ENCODE results near the gene CEP295NL.
A peak's percentile ranks its signal among the peaks of the same experiment; 100 is the strongest.
"Not testable (repeated sequence)": the region's sequence is repeated elsewhere in the genome, so short reads cannot be mapped to it uniquely, and the experiment has no call there.

CEP295NL gene

GRCh38 chr17:78903101-78903779 lies at the start of gene CEP295NL:
CEP295NL (minus strand) TSS chr17:78903201; CDS start chr17:78901828, 1,373 bp downstream.
- Mint-ChIP-seq H3K27me3 (no peaks in the 10 kb centered on the region), H3K4me3 (no peak within 1 kb of the TSS), H3K4me1 (ENCODE audit: low read depth) (peaks cover 79% of the 10 kb centered on the region), H3K36me3 (ENCODE audit: low read depth) (peaks cover 90% of the 10 kb centered on the region), H3K27ac (peak within 1 kb of the TSS; percentile 14), H3K9me3 (no peaks in the 10 kb centered on the region)
- intact Hi-C loops (cut with micrococcal nuclease) = no loop called here

DNA sequence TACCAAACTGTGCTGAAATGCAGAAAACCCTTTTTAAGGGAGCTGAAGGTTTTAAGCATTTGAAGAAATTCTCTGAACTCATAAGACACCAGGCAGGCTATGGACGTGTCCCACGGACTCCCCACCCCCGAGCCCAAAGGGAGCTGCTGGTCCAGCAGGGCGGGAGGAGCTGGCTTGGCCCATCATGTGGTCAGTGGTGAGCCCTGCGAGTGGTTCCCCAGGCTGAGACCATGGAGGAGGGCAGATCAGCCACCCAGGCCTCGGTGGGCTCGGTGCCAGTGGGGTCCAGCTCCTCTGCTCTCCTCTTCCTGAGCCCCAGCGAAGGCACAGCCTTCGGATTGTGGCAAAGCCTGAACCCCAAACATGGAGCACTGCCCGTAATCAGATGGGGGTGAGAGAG lies 49.7 kb upstream of the CEP295NL start:
- peaks cover 42% of the 10 kb centered on the region for H3K27me3 Mint-ChIP-seq
- H3K27ac Mint-ChIP-seq = no peak overlapping the region
- intact Hi-C loops (cut with micrococcal nuclease) = no loop called here
- peaks cover 17% of the 10 kb centered on the region for H3K9me3 Mint-ChIP-seq
- no peaks in the 10 kb centered on the region for H3K36me3 Mint-ChIP-seq (ENCODE audit: low read depth)
- no peak overlapping the region for H3K4me3 Mint-ChIP-seq
- H3K4me1 Mint-ChIP-seq (ENCODE audit: low read depth) = no peaks in the 10 kb centered on the region

GRCh38 chr17:78951967-78952551 lies 49.1 kb upstream of the CEP295NL start:
- peaks cover 42% of the 10 kb centered on the region for H3K27me3 Mint-ChIP-seq
- H3K4me3 Mint-ChIP-seq = no peak overlapping the region

DNA sequence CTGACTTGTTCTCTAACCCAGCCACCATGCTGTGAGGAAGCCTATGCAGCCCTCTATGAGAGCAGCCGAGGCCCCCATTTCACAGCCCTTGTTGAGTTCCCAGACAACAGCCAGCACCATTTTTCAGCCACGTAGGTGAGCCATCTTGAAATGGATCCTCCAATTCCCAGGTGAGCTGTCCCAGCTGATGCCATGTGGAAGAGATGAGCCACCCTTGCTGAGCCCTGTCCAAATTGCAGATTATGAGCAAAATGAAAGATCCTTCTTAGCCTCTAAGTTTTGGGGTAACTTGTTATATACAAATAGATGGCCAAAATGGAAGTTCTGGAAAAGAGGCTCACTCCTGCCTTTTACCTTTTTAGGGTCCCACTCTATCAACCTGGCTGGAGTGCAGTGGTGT lies 47.9 kb upstream of the CEP295NL start:
- peaks cover 38% of the 10 kb centered on the region for H3K27me3 Mint-ChIP-seq
- H3K4me1 Mint-ChIP-seq (ENCODE audit: low read depth) = peaks cover 10% of the 10 kb centered on the region
- H3K4me3 Mint-ChIP-seq = no peak overlapping the region
- intact Hi-C loops (cut with micrococcal nuclease) = no loop called here
- no peaks in the 10 kb centered on the region for H3K36me3 Mint-ChIP-seq (ENCODE audit: low read depth)
- H3K9me3 Mint-ChIP-seq = peaks cover 17% of the 10 kb centered on the region
- no peak overlapping the region for H3K27ac Mint-ChIP-seq

More at GRCh38 chr17:78951967-78952551, 49.1 kb upstream of the CEP295NL start:
- intact Hi-C loops (cut with micrococcal nuclease) = no loop called here
- Mint-ChIP-seq H3K9me3 (peaks cover 17% of the 10 kb centered on the region), H3K36me3 (ENCODE audit: low read depth) (no peaks in the 10 kb centered on the region), H3K27ac (no peak overlapping the region), H3K4me1 (ENCODE audit: low read depth) (no peaks in the 10 kb centered on the region)

DNA sequence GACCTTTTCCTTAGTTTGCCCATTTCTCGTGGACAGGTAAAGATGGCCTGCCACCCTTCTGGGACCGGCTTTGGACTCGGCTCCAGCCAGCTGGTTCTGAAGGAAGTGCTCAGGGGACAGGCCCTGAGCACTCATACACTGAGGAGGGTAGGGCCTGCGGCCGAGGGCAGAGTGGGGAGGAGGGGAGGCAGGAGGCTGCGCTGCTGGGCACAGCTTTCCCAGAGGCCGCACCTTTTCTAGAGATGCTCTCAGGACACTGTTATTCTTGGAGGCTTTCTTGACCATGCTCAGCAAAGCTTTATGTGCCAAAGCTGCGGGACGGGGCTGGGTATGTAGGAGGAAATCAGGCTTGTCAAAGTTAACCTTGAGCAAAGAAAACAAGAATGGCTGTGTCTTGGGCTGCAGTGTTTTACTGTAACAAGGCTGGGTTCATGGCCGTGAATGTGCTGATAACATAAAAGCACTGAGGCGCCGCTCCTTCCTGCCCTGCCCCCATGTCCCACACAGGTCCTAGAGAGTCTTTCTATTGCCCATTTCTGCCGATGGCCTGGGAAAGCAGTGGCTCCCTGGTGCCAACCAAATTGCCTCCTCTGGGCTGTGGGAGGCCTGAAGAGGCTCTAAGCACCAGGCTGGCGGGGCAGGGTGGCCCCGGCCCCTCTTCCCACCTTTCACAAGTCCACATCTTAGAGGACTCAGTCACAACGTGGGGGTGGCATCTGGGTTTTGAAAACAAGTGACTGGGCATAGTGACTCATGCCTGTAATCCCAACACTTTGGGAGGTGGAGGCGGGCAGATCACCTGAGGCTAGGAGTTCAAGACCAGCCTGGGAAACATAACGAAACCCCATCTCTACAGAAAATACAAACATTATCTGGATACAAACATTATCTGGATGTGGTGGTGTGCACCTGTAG lies 44.5 kb upstream of the CEP295NL start:
- Mint-ChIP-seq H3K27ac (no peak overlapping the region), H3K9me3 (peaks cover 17% of the 10 kb centered on the region), H3K27me3 (peaks cover 17% of the 10 kb centered on the region)

DNA sequence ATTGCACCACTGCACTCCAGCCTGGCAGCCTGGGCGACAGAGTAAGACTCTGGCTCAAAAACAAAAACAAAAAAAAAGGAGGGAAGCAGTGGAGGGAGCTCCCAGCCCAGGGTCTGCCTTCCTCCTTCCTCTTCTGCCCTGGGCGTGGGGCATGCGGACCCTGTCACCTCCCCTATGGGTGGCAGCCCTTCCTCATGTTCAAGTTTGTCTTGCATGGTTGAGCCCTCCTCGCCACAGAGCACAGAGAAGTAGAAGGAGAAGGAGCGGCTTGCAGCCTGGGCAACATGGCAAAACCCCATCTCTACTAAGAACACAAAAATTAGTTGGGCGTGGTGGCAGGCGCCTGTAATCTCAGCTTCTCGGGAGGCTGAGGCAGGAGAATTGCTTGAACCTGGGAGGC lies 43.6 kb upstream of the CEP295NL start:
- Mint-ChIP-seq H3K27me3 (peaks cover 10% of the 10 kb centered on the region), H3K36me3 (ENCODE audit: low read depth) (no peaks in the 10 kb centered on the region), H3K27ac (no peak overlapping the region), H3K4me1 (ENCODE audit: low read depth) (peaks cover 10% of the 10 kb centered on the region), H3K4me3 (no peak overlapping the region), H3K9me3 (peaks cover 17% of the 10 kb centered on the region)
- intact Hi-C loops (cut with micrococcal nuclease) = no loop called here

More for the DNA sequence above, 44.5 kb upstream of the CEP295NL start:
- Mint-ChIP-seq H3K4me3 (no peak overlapping the region), H3K36me3 (ENCODE audit: low read depth) (no peaks in the 10 kb centered on the region), H3K4me1 (ENCODE audit: low read depth) (peaks cover 10% of the 10 kb centered on the region)
- intact Hi-C loops (cut with micrococcal nuclease) = no loop called here

DNA sequence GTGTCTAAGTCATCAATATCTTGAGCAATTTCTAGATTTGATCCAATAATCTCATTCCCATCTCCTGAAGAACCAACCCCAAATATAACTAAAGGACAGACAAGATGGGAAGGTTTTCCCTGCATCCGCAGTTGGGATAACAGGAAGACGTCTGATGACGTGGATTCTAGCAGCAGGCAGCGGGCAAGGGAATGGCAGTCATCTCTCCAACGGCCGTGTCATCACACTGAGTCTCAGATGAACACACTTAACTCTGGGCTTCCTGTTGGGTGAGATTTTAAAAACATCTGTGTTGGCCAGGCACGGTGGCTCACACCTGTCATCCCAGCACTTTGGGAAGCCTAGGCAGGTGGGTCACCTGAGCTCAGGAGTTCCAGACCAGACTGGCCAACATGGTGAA lies 43.1 kb upstream of the CEP295NL start:
- no peak overlapping the region for H3K4me3 Mint-ChIP-seq
- H3K9me3 Mint-ChIP-seq = peaks cover 12% of the 10 kb centered on the region
- intact Hi-C loops (cut with micrococcal nuclease) = no loop called here
- peaks cover 8% of the 10 kb centered on the region for H3K27me3 Mint-ChIP-seq
- no peak overlapping the region for H3K27ac Mint-ChIP-seq
- H3K36me3 Mint-ChIP-seq (ENCODE audit: low read depth) = no peaks in the 10 kb centered on the region
- H3K4me1 Mint-ChIP-seq (ENCODE audit: low read depth) = peaks cover 10% of the 10 kb centered on the region

DNA sequence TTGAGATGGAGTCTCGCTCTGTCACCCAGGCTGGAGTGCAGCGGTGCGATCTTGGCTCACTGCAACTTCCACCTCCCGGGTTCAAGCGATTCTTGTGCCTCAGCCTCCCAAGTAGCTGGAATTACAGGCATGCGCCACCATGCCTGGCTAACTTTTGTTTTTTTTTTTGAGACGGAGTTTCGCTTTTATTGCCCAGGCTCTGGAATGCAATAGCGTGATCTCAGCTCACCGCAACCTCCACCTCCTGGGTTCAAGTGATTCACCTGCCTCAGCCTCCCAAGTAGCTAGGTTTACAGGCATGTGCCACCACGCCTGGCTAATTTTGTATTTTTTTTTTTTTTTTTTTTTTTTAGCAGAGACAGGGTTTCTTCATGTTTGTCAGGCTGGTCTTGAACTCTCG lies 42.5 kb upstream of the CEP295NL start:
- H3K9me3 Mint-ChIP-seq; H3K27ac Mint-ChIP-seq; H3K4me3 Mint-ChIP-seq; H3K36me3 Mint-ChIP-seq (ENCODE audit: low read depth); H3K4me1 Mint-ChIP-seq (ENCODE audit: low read depth); intact Hi-C loops (cut with micrococcal nuclease); H3K27me3 Mint-ChIP-seq: not testable (repeated sequence)

DNA sequence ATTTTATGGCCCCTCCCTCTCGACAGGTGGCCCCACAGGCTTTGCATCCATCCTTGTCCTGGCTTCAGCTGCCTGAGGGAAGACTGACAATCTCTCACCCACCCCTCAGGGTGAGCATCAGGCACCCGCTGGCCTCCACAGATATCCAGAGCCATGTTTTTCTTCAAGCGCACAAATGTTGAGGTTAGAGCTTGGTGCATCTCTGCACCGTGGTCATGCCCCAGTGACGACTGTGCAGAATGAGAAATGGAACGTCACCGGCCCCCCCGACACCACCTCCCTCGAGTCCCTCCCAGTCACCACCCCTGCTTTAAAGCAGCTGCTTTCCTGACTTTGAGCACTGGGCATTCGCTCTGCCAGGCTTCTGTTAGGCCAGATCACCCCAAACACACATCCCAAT lies 42.0 kb upstream of the CEP295NL start:
- Mint-ChIP-seq H3K36me3 (ENCODE audit: low read depth) (no peaks in the 10 kb centered on the region), H3K27me3 (peaks cover 6% of the 10 kb centered on the region), H3K9me3 (peaks cover under 1% of the 10 kb centered on the region), H3K4me3 (no peak overlapping the region), H3K27ac (no peak overlapping the region), H3K4me1 (ENCODE audit: low read depth) (peaks cover 10% of the 10 kb centered on the region)
- intact Hi-C loops (cut with micrococcal nuclease) = no loop called here

GRCh38 chr17:78944026-78944425 lies 41.0 kb upstream of the CEP295NL start:
- no peak overlapping the region for H3K27ac Mint-ChIP-seq
- peaks cover 10% of the 10 kb centered on the region for H3K4me1 Mint-ChIP-seq (ENCODE audit: low read depth)
- intact Hi-C loops (cut with micrococcal nuclease) = no loop called here
- H3K4me3 Mint-ChIP-seq = no peak overlapping the region
- no peaks in the 10 kb centered on the region for H3K9me3 Mint-ChIP-seq
- H3K27me3 Mint-ChIP-seq = peaks cover 6% of the 10 kb centered on the region
- no peaks in the 10 kb centered on the region for H3K36me3 Mint-ChIP-seq (ENCODE audit: low read depth)

GRCh38 chr17:78940708-78941107 lies 37.7 kb upstream of the CEP295NL start:
- intact Hi-C loops (cut with micrococcal nuclease) = no loop called here
- H3K9me3 Mint-ChIP-seq = no peaks in the 10 kb centered on the region
- H3K36me3 Mint-ChIP-seq (ENCODE audit: low read depth) = no peaks in the 10 kb centered on the region

DNA sequence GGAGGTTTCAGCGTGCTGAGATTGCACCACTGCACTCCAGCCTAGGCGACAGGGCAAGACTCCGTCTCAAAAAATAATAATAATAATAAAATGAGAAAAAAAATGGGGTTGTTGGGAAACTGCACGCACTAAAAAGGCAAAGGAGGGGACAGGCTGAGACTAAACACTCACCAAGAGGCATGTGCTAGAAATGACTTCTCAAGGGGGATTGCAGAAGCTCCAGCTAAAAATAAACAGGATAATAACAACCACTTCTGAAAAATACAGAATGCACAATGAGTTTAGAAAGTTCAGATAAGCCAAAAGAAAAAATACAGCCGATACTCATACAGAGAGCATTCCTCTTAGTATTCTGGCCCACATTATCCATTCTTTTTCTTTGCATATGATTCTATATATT lies 37.3 kb upstream of the CEP295NL start:
- H3K27me3 Mint-ChIP-seq = peaks cover 9% of the 10 kb centered on the region
- no peaks in the 10 kb centered on the region for H3K36me3 Mint-ChIP-seq (ENCODE audit: low read depth)
- no peak overlapping the region for H3K4me3 Mint-ChIP-seq
- intact Hi-C loops (cut with micrococcal nuclease) = no loop called here
- no peaks in the 10 kb centered on the region for H3K4me1 Mint-ChIP-seq (ENCODE audit: low read depth)
- H3K9me3 Mint-ChIP-seq = no peaks in the 10 kb centered on the region
- no peak overlapping the region for H3K27ac Mint-ChIP-seq

More at GRCh38 chr17:78940708-78941107, 37.7 kb upstream of the CEP295NL start:
- Mint-ChIP-seq H3K27me3 (peaks cover 5% of the 10 kb centered on the region), H3K4me3 (no peak overlapping the region), H3K4me1 (ENCODE audit: low read depth) (no peaks in the 10 kb centered on the region), H3K27ac (no peak overlapping the region)

GRCh38 chr17:78939615-78940014 lies 36.6 kb upstream of the CEP295NL start:
- Mint-ChIP-seq H3K9me3 (no peaks in the 10 kb centered on the region), H3K36me3 (ENCODE audit: low read depth) (no peaks in the 10 kb centered on the region), H3K4me3 (no peak overlapping the region), H3K4me1 (ENCODE audit: low read depth) (peaks cover under 1% of the 10 kb centered on the region), H3K27me3 (peaks cover 8% of the 10 kb centered on the region), H3K27ac (no peak overlapping the region)
- intact Hi-C loops (cut with micrococcal nuclease) = no loop called here

- no peak overlapping the region for H3K4me3 Mint-ChIP-seq
- no peak overlapping the region for H3K27ac Mint-ChIP-seq
- H3K4me1 Mint-ChIP-seq (ENCODE audit: low read depth) = peaks cover 21% of the 10 kb centered on the region
- peaks cover 5% of the 10 kb centered on the region for H3K27me3 Mint-ChIP-seq
- H3K9me3 Mint-ChIP-seq = no peaks in the 10 kb centered on the region
- intact Hi-C loops (cut with micrococcal nuclease) = no loop called here
- H3K36me3 Mint-ChIP-seq (ENCODE audit: low read depth) = no peaks in the 10 kb centered on the region
Observed at GRCh38 chr17:78937561-78937960, 34.6 kb upstream of the CEP295NL start.

Measured in dendritic cell treated with granulocyte-macrophage colony-stimulating factor and Interleukin-4, amounts not matched to agents 40 ng/mL and 50 ng/mL, for 4 days (primary cell).